Glutamatergic neuron (in vitro differentiated cells): ENCODE data around the gene CCNL2. TPM values are rescaled to one million over a fixed set of nuclear protein-coding genes. Genes with fewer than 3 reads are reported as not detected.

Experiments used
- DNase-seq: peaks from one replicate; pipeline ENCODE4 v3.0.0; 2022
- H3K27ac Mint-ChIP-seq: one replicate; pipeline ENCODE4 v1.8.0; 2020; ENCODE audit warnings: mild to moderate bottlenecking, mixed read lengths, inconsistent platforms; ENCODE audit not compliant: unreplicated experiment
- H3K27me3 Mint-ChIP-seq: one replicate; pipeline ENCODE4 v1.8.0; 2020; ENCODE audit warnings: mild to moderate bottlenecking, moderate library complexity, mixed read lengths, inconsistent platforms; ENCODE audit not compliant: unreplicated experiment
- H3K36me3 Mint-ChIP-seq: one replicate; pipeline ENCODE4 v1.8.0; 2020; ENCODE audit warnings: mild to moderate bottlenecking, mixed read lengths, inconsistent platforms; ENCODE audit not compliant: unreplicated experiment
- H3K4me1 Mint-ChIP-seq: one replicate; pipeline ENCODE4 v1.8.0; 2020; ENCODE audit warnings: mild to moderate bottlenecking, low read depth, mixed read lengths, inconsistent platforms; ENCODE audit not compliant: unreplicated experiment
- H3K4me3 Mint-ChIP-seq: one replicate; pipeline ENCODE4 v1.8.0; 2020; ENCODE audit warnings: mild to moderate bottlenecking, mixed read lengths, inconsistent platforms; ENCODE audit not compliant: unreplicated experiment
- H3K9me3 Mint-ChIP-seq: one replicate; pipeline ENCODE4 v1.8.0; 2020; ENCODE audit warnings: mild to moderate bottlenecking, moderate library complexity, mixed read lengths, inconsistent platforms; ENCODE audit not compliant: unreplicated experiment
- total RNA-seq: library from RNA; stranded (reverse); fragmentation: NEBNext Ultra II Directional; extraction: Animal tissue kit (Norgen Biotek cat#: 25700); gene quantifications from one replicate; pipeline ENCODE4 v1.2.1, GENCODE V29; 2021; ENCODE audit not compliant: unreplicated experiment
- TF ChIP-seq, protein P1 (sequence below): fragments of 200-600 bp; sonication (generic); IDR thresholded peaks from one replicate; pipeline ENCODE4 v1.5.0; 2021; ENCODE audit not compliant: partially characterized antibody, unreplicated experiment

The CCNL2 gene
- total RNA-seq, 1 donor from 2014 or later = 394 TPM

DNA sequence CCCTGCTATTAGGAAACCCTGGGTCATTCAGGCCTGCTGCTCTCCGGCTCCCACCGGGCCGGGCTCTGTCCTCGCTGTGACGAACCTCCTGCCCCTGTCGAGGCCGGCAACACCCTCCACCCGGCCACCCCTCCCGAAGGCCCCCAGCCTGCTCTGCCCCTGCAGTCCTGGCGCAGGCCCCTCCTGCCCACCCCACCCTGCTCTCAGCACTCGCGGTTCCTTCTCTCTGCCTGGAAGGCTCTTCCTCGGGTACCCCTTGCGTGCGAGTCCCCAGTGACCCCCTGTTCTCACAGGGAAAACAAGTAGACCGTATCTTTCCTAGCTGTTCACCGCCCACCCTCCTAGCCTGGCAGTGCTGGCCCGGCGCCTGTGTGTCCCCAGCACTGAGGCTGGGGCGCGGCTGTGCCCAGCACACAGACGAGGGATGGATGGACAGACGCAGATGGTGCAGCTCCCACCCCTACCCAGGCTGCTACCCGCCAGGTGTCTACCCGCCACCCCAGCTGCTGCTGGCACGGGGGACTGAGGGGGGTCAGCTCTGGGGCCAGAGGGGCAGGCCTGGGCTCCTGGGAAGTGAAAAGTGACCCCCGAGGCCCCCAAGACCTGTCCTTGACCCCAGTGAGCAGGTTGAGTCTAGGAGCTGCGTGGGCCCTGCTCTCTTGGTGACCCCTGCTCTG is 33.3 kb upstream of the CCNL2 start:
- TF ChIP-seq, protein P1, sequence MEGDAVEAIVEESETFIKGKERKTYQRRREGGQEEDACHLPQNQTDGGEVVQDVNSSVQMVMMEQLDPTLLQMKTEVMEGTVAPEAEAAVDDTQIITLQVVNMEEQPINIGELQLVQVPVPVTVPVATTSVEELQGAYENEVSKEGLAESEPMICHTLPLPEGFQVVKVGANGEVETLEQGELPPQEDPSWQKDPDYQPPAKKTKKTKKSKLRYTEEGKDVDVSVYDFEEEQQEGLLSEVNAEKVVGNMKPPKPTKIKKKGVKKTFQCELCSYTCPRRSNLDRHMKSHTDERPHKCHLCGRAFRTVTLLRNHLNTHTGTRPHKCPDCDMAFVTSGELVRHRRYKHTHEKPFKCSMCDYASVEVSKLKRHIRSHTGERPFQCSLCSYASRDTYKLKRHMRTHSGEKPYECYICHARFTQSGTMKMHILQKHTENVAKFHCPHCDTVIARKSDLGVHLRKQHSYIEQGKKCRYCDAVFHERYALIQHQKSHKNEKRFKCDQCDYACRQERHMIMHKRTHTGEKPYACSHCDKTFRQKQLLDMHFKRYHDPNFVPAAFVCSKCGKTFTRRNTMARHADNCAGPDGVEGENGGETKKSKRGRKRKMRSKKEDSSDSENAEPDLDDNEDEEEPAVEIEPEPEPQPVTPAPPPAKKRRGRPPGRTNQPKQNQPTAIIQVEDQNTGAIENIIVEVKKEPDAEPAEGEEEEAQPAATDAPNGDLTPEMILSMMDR = no peak
- H3K4me1 Mint-ChIP-seq = peaks cover 20% of the 10 kb centered on the region
- H3K9me3 Mint-ChIP-seq = peaks cover 13% of the 10 kb centered on the region
- H3K4me3 Mint-ChIP-seq = peak overlapping the region; percentile 71
- peaks cover 12% of the 10 kb centered on the region for H3K27me3 Mint-ChIP-seq
- peak overlapping the region; percentile 96 for H3K27ac Mint-ChIP-seq
- DNase-seq = no peak
- H3K36me3 Mint-ChIP-seq = no peaks in the 10 kb centered on the region

DNA sequence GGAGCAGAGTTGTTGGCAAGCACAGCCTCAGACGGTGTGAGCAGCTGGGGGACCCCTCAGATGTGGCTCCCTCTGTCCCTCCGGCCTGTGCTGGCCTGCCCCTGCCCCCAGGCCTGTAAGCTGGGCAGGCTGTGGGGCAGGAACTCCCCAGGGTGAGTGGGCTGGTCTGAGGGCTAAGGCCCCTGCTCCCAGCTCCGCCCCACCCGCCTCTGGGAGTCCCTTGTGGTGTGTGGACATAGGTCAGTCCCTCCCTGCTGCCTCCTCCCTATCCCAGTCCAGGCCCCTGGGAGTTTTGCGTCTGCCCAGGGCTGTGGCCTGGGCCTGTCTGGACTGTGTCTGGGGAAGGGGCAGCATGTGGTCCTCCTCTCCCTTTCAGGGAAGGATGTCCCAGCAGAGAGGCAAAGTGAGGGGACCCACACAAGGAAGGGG is 32.7 kb upstream of the CCNL2 start:
- Mint-ChIP-seq H3K4me1 (peaks cover 20% of the 10 kb centered on the region), H3K4me3 (peak overlapping the region; percentile 20), H3K27ac (peak overlapping the region; percentile 95), H3K36me3 (no peaks in the 10 kb centered on the region), H3K27me3 (peaks cover 12% of the 10 kb centered on the region), H3K9me3 (peaks cover 13% of the 10 kb centered on the region)
- DNase-seq = peak; percentile 85
- TF ChIP-seq, protein P1 = no peak

DNA sequence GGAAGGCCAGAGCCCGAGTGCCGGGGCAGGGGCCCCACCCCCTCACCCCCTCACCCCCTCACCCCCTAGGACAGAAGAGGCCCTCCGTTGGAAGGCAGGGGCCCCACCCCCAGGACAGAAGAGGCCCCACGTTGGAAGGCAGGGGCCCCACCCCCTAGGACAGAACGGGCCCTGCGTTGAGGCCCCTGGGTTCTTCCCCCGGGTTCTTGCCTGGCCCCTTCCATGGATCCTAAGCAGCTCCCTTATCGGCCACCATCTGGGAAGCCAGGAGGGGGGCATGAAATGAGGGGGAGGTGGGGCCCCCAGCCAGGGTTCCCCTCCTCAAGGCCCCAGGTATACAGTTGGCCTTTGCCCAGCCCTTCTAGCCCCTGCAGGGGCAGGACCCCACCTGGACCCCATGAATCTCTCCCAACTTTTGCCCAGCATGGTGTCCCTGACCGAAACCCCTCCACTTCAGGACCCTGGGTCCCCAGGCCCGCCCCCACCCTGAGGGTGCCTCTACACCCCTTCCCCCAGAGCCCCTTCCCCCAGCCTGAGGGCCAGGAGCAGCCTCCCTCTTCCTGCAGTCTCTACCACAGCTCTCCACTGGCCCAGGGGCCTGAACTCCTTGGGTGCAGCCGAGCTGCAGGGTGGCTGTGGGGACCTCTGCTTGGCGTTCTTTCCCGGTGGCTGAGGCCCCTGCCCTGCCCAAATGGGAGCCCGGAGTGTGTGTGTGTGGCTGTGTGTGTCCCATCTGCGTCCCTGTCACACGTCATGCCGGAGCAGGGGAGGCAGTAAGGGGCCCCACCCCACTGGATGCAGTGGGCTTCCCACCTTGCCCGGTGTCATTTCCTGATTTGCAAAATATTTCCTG is 32.1 kb upstream of the CCNL2 start:
- Mint-ChIP-seq H3K4me1 (peaks cover 19% of the 10 kb centered on the region), H3K27me3 (peaks cover 12% of the 10 kb centered on the region), H3K4me3 (peak overlapping the region; percentile 20), H3K36me3 (no peaks in the 10 kb centered on the region), H3K9me3 (peaks cover 13% of the 10 kb centered on the region), H3K27ac (peak overlapping the region; percentile 92)
- no peak for DNase-seq
- TF ChIP-seq, protein P1 = no peak

DNA sequence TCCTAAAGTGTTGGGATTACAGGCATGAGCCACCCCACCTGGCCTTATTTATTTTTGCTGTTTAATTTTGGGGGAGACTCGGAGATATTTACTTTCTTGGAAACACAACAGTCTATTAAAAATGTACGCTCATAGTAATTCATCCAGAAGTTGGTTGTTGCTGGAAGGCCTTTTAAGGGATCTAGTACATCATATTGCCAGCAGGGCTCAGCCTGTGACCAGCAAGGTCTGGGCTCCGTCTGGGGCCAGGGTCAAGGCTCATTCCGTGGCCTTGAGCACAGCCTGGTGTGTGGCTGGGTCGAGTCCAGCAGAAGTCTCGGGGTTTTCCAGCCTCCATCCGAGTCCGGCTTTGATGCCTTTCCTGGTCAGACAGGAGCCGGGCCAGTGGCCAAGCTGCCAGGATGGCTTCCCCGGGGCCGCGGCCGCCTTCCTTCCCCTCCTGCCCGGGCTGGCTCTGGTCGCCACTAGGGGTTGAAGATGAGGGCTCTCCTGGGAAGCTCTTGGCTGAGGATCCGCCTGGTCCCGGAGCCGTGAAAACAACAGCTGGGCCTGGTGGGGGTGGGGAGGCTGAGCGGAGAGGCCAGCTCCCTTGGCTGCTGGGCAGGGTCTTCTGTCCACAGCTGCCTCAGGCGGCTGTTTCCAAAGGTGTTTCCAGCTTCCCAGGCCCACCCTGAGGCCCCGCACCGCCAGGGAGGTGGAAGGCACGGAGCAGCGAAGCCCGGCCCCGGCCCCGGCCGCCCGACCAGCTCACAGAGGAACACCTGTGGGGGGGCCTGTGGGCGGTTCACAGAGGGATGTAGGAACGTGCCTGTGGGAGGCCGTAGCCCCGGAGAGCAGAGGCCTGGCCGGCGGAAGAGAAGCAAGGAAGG is 31.2 kb upstream of the CCNL2 start:
- Mint-ChIP-seq H3K4me1 (peaks cover 18% of the 10 kb centered on the region), H3K36me3 (no peaks in the 10 kb centered on the region), H3K27me3 (peaks cover 12% of the 10 kb centered on the region), H3K27ac (peak overlapping the region; percentile 92), H3K9me3 (peaks cover 13% of the 10 kb centered on the region), H3K4me3 (peak overlapping the region; percentile 59)
- TF ChIP-seq, protein P1 = peak; percentile 46
- DNase-seq = peak; percentile 86
